SKM-1 treated with dmso at 0.1 percent for 144 hours (cell line): ENCODE data around the gene NGRN.
"Not testable (repeated sequence)": the region's sequence is repeated elsewhere in the genome, so short reads cannot be mapped to it uniquely, and the experiment has no call there.

Experiments
- DNase-seq: peaks from one replicate; lab custom pipeline; 2025; ENCODE audit not compliant: unreplicated experiment; lab: John Stamatoyannopoulos, UW

Gene NGRN

GRCh38 chr15:90280743-90281142, 15.3 kb downstream of the NGRN start:
- not testable (repeated sequence) for DNase-seq

GRCh38 chr15:90281637-90282036, 16.2 kb downstream of the NGRN start:
- not testable (repeated sequence) for DNase-seq

GRCh38 chr15:90286678-90287077, 21.2 kb downstream of the NGRN start:
- DNase-seq = no peak

- no peak for DNase-seq
Observed at GRCh38 chr15:90287101-90287500, 21.6 kb downstream of the NGRN start.

- no peak for DNase-seq
Observed at GRCh38 chr15:90287946-90288345, 22.5 kb downstream of the NGRN start.

GRCh38 chr15:90291679-90292356, 26.3 kb downstream of the NGRN start:
- DNase-seq = no peak

GRCh38 chr15:90293040-90293810, 27.8 kb downstream of the NGRN start:
- DNase-seq = peak; percentile 54

GRCh38 chr15:90294159-90294558, 28.7 kb downstream of the NGRN start:
- DNase-seq = no peak

GRCh38 chr15:90294601-90295269, 29.3 kb downstream of the NGRN start:
- DNase-seq = no peak

- no peak for DNase-seq
Observed at GRCh38 chr15:90295270-90295648, 29.8 kb downstream of the NGRN start.

- not testable (repeated sequence) for DNase-seq
Observed at GRCh38 chr15:90296316-90296884, 30.9 kb downstream of the NGRN start.

- no peak for DNase-seq
Observed at GRCh38 chr15:90297021-90297420, 31.5 kb downstream of the NGRN start.

- DNase-seq = no peak
Observed at GRCh38 chr15:90300541-90300940, 35.1 kb downstream of the NGRN start.

GRCh38 chr15:90300988-90301706, 35.7 kb downstream of the NGRN start:
- peak; percentile 29 for DNase-seq

GRCh38 chr15:90301707-90302300, 36.3 kb downstream of the NGRN start:
- DNase-seq = no peak

GRCh38 chr15:90305355-90305754, 39.9 kb downstream of the NGRN start:
- not testable (repeated sequence) for DNase-seq

GRCh38 chr15:90305932-90306331, 40.5 kb downstream of the NGRN start:
- no peak for DNase-seq

GRCh38 chr15:90306560-90306959, 41.1 kb downstream of the NGRN start:
- DNase-seq = peak; percentile 38

- no peak for DNase-seq
Observed at GRCh38 chr15:90307661-90308060, 42.2 kb downstream of the NGRN start.

- DNase-seq = no peak
Observed at GRCh38 chr15:90309020-90309419, 43.5 kb downstream of the NGRN start.
